HT1080 (cell line): ENCODE results near the gene RAPSN. TPM values are rescaled to one million over a fixed set of nuclear protein-coding genes. Genes with fewer than 3 reads are reported as not detected.

Experiments
- DNase-seq: peaks from one replicate; pipeline ENCODE4 v3.0.0-alpha.2; 2015; ENCODE audit warnings: low read depth
- polyA plus RNA-seq, 2 experiments: library from polyadenylated mRNA; depleted of rRNA; stranded (reverse); fragments of >200 nt; gene quantifications; 2 replicates each; pipeline ENCODE4 v1.2.3, GENCODE V29; 2015
- total RNA-seq: library from RNA; depleted of rRNA; stranded (reverse); fragments of >200 nt; shearing (Covaris generic); gene quantifications from 2 replicates; pipeline ENCODE4 v1.2.3, GENCODE V29; 2014; rRNA removed

RAPSN gene
- not detected in 2 replicates for total RNA-seq
- not detected in 2 replicates for polyA plus RNA-seq (2015; cell fraction: cytosol; rRNA removed)
- 0.31 TPM in 1 of 2 replicates, not detected in the other for polyA plus RNA-seq (2015; cell fraction: nucleus; rRNA removed)

GRCh38 chr11:47448566-47449427 lies at the start of gene RAPSN:
RAPSN (minus strand) TSS chr11:47449136; CDS start chr11:47448964, 172 bp downstream.
- no peak for DNase-seq

- DNase-seq: no peak
These were observed 49.2 kb upstream of the RAPSN start for GRCh38 chr11:47498149-47498548.

- DNase-seq: no peak
These were observed 47.9 kb upstream of the RAPSN start for GRCh38 chr11:47496808-47497207.

GRCh38 chr11:47495856-47496217 lies 46.9 kb upstream of the RAPSN start:
- DNase-seq: no peak

GRCh38 chr11:47495011-47495855 lies 46.3 kb upstream of the RAPSN start:
- no peak for DNase-seq

- DNase-seq: no peak
These were observed 40.4 kb upstream of the RAPSN start for GRCh38 chr11:47489395-47489755.

GRCh38 chr11:47488674-47489394 lies 39.9 kb upstream of the RAPSN start:
- no peak for DNase-seq

GRCh38 chr11:47488111-47488510 lies 39.2 kb upstream of the RAPSN start:
- DNase-seq: no peak

GRCh38 chr11:47487421-47487820 lies 38.5 kb upstream of the RAPSN start:
- DNase-seq: no peak

GRCh38 chr11:47485107-47485506 lies 36.2 kb upstream of the RAPSN start:
- DNase-seq: no peak

- no peak for DNase-seq
These were observed 34.5 kb upstream of the RAPSN start for GRCh38 chr11:47483457-47483856.

- DNase-seq: no peak
These were observed 31.8 kb upstream of the RAPSN start for GRCh38 chr11:47480762-47481161.

GRCh38 chr11:47478651-47479329 lies 29.9 kb upstream of the RAPSN start:
- no peak for DNase-seq

GRCh38 chr11:47477753-47478152 lies 28.8 kb upstream of the RAPSN start:
- DNase-seq: no peak

- DNase-seq: peak; percentile 79
These were observed 28.4 kb upstream of the RAPSN start for GRCh38 chr11:47477323-47477722.

- DNase-seq: no peak
These were observed 21.7 kb upstream of the RAPSN start for GRCh38 chr11:47470671-47471070.

- no peak for DNase-seq
These were observed 20.6 kb upstream of the RAPSN start for GRCh38 chr11:47469361-47470179.

GRCh38 chr11:47468598-47469214 lies 19.8 kb upstream of the RAPSN start:
- DNase-seq: no peak

- no peak for DNase-seq
These were observed 18.4 kb upstream of the RAPSN start for GRCh38 chr11:47467357-47467756.
